HG02884 (cell line): ENCODE results near the gene ABTB2.
A peak's percentile ranks its signal among the peaks of the same experiment; 100 is the strongest.

Source experiments
- ATAC-seq: cut with Tn5 transposase; IDR thresholded peaks from one replicate; pipeline ENCODE4 v1.9.1; 2021; ENCODE audit warnings: mild to moderate bottlenecking, moderate library complexity; ENCODE audit not compliant: unreplicated experiment

Gene ABTB2

GRCh38 chr11:34317666-34318065 lies 40.1 kb downstream of the ABTB2 start:
- no peak for ATAC-seq

- ATAC-seq = no peak
Observed at GRCh38 chr11:34317036-34317360, 40.8 kb downstream of the ABTB2 start.

- ATAC-seq = no peak
Observed at GRCh38 chr11:34316347-34317035, 41.3 kb downstream of the ABTB2 start.

- ATAC-seq = no peak
Observed at GRCh38 chr11:34315394-34315793, 42.4 kb downstream of the ABTB2 start.

GRCh38 chr11:34314936-34315335 lies 42.9 kb downstream of the ABTB2 start:
- no peak for ATAC-seq

GRCh38 chr11:34314176-34314575 lies 43.6 kb downstream of the ABTB2 start:
- ATAC-seq = no peak

- ATAC-seq = no peak
Observed at GRCh38 chr11:34313099-34313517, 44.7 kb downstream of the ABTB2 start.

GRCh38 chr11:34311126-34311525 lies 46.7 kb downstream of the ABTB2 start:
- no peak for ATAC-seq

GRCh38 chr11:34309965-34310364 lies 47.8 kb downstream of the ABTB2 start:
- no peak for ATAC-seq

- no peak for ATAC-seq
Observed at GRCh38 chr11:34308913-34309585, 48.8 kb downstream of the ABTB2 start.

GRCh38 chr11:34308049-34308912 lies 49.5 kb downstream of the ABTB2 start:
- no peak for ATAC-seq

- no peak for ATAC-seq
Observed at GRCh38 chr11:34305780-34306179, 52.0 kb downstream of the ABTB2 start.

- ATAC-seq = no peak
Observed at GRCh38 chr11:34305193-34305592, 52.6 kb downstream of the ABTB2 start.

GRCh38 chr11:34303028-34303570 lies 54.7 kb downstream of the ABTB2 start:
- ATAC-seq = no peak

- ATAC-seq = peak; percentile 87
Observed at GRCh38 chr11:34302046-34302921, 55.5 kb downstream of the ABTB2 start.

GRCh38 chr11:34300926-34301295 lies 56.9 kb downstream of the ABTB2 start:
- no peak for ATAC-seq

- ATAC-seq = no peak
Observed at GRCh38 chr11:34300026-34300925, 57.5 kb downstream of the ABTB2 start.

GRCh38 chr11:34299284-34299972 lies 58.4 kb downstream of the ABTB2 start:
- no peak for ATAC-seq

GRCh38 chr11:34298871-34299270 lies 58.9 kb downstream of the ABTB2 start:
- no peak for ATAC-seq
